Stimulated activated CD4-positive, alpha-beta T cell treated with anti-CD3 and anti-CD28 coated beads, Interleukin-2, amount 100 ng/mL, for 48 hours (primary cell): ENCODE results near the gene RRP8.

Source experiments
- DNase-seq, 2 donors: peaks; one replicate each; pipeline ENCODE4 v3.0.0-alpha.2; 2020

RRP8 gene

GRCh38 chr11:6632116-6633073, 29.0 kb upstream of the RRP8 start:
- DNase-seq: no peak

DNA sequence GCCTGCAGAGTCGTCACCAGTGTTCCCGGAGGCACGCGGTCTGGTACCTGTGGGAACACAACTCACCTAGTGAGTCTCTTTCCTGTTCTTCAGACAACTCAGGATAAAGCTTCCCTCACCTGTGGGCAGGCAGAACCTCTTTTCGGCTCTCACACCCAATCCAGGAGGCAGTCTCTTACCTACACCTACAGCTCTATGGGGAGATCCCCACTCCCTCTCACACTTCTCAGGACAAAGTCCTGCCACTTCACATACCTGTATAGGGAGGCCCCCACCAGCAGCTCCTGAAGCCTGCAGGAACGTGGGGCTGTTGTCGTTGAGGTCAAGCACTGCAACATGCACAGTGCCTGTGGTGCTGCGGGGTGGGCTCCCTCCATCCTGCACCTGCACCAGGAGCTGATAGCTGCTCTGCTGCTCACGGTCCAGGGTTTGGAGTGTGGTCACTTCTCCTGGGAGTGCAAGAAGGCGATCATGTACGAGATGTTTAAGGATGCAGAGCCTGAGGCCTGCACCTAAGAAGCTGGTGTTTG, 28.0 kb upstream of the RRP8 start:
- no peak for DNase-seq

DNA sequence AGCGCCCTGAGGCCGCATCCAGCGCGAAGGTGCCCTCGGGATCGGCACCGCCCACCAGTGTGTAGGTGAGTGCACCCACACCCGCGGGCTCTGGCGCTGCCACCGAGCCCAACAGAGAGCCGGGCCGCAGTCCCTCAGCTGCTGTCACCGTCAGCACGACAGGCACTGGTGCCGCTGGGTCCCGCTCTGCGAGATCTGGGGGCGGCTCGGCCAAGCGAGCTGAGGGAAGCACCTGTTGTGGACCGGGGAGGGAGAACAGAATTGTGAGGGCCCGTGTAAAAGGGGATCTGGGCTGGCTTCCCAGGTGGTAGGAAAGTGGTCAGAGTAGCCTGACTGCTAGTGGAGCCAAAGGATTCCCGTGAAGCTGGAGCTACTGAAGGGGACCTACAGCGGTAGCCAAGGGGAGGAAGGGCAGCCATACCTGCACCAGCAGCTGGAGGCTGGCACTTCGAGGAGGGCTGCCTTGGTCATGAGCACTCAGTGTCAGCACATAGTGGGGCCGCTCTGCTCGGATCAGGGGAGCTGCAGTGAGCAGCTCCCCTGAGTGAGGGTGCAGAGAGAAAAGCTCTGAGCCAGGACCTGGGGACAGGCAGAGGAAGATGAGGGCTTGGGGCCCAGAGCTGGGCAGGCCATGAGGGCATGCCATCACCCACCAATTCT, 27.3 kb upstream of the RRP8 start:
- DNase-seq: no peak

- no peak for DNase-seq
Observed at GRCh38 chr11:6629892-6630631, 26.6 kb upstream of the RRP8 start.

- DNase-seq: no peak
Observed at GRCh38 chr11:6629573-6629891, 26.1 kb upstream of the RRP8 start.

GRCh38 chr11:6628526-6628925, 25.1 kb upstream of the RRP8 start:
- no peak for DNase-seq

- no peak for DNase-seq
Observed at GRCh38 chr11:6627762-6628241, 24.4 kb upstream of the RRP8 start.

GRCh38 chr11:6626971-6627761, 23.8 kb upstream of the RRP8 start:
- no peak for DNase-seq

GRCh38 chr11:6625832-6626420, 22.5 kb upstream of the RRP8 start:
- no peak for DNase-seq

DNA sequence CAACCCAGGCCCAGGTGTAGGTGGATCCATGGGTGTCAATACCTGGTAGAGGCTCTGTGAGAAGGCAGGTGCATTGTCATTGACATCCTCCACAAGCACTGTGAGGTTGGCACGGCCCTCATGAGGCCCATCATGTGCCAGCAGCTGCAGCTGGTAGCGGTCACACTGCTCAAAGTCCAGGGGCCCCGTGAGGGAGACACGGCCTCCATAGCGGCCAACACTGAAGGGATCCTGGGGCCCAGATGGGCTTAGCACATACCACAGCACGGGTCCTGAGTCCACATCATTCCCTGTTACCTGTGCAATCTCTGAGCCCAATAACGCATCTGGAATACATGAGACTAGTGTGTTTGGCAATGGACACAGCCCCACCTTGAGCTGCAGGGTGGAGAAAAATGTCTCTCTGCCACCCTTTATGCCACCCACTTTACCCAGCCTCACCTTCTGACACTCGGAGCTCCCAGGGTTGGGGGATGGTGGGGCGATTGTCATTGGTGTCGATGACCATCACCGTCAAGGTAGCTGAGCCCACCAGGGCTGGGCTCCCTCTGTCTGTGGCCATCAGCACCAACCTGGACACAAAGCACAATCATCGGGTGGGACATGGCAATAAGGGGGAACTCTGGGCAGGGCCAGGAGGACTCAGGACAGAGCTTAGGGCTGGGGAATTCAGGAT, 21.9 kb upstream of the RRP8 start:
- no peak for DNase-seq

DNA sequence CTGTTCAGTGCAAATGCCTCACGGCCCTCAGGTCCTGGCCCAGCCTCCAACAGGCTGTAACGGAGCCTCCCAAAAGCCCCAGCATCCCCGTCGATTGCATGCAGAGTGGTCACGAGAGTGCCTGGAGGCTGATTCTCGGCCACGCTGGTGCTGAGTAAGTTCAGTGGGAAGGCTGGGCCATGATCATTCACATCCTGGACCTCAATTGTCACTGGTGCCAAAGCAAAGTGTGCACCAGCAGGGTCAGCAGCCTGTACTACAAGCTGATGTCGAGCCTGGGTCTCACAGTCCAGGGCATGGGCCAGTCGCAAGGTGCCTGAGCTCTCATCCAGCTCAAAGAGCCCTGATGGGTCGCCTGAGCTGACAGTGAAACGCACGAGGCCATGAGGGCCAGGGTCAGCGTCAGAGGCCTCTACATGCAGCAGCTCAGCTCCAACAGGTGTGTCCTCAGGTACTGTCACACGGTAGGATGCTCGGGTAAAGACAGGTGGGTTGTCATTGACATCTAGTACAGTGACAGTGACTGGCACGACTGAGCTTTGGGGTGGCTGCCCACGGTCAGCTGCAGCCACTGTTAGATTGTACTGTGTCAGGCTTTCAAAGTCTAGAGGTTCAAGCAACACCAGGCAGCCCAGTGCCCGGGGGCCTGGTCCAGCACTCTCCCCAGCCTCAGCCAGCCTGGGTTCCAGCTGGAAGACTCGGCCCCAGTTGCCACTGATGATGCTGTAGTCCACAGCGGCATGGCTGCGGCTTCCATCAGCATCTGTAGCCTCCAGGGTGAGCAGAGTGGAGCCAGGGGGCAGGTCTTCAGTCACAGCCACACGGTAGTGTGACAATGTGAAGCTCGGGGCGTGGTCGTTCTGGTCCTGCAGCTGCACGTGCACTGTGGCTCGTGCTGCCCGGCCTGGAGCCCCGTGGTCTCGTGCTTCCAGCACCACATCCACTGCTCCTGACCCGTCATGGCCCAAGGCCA, 20.3 kb upstream of the RRP8 start:
- no peak for DNase-seq

DNA sequence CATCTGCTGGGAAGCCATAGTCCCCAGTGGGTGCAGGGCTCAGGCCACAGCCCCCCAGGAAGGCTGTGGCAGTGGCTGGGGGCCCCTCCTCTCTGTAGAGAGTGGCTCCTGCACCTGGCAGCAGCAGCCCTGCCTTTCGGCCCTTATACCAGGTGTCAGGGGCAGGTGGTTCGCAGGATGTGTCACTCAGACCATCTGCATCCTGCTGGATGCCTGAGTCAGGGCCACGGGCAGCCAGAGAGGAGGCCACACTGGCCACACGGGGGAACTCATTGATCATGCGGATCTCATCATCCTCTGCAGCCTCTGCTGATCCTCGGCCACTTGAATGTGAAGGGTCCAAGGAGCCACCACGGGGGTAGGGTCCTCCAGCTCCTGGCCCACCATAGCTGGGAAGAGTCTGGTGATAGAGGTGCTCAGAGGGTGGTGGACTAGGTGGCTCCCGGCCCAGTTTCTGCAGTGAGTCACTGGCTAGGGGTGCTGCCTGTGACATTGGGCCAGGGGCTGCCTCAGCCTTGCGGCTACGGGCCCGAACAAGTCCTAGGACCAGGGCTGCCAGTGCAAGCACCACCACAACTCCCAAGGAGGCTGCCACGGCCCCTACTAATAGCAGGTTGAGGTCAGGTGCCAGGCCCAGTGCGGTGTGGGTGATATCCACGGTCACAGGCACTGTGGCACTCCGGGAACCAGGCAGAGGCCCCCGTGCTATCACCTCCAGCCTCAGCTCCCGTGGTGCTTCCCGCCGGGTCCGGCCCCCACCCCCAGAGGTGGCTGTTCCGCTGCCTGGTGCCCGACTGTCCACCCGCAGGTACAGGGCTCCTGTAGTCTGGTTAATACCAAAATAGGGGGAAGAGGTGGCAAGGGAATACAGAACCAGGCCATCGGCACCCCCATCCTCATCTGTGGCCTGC, 19.1 kb upstream of the RRP8 start:
- no peak for DNase-seq

- no peak for DNase-seq
Observed at GRCh38 chr11:6621711-6622211, 18.3 kb upstream of the RRP8 start.

DNA sequence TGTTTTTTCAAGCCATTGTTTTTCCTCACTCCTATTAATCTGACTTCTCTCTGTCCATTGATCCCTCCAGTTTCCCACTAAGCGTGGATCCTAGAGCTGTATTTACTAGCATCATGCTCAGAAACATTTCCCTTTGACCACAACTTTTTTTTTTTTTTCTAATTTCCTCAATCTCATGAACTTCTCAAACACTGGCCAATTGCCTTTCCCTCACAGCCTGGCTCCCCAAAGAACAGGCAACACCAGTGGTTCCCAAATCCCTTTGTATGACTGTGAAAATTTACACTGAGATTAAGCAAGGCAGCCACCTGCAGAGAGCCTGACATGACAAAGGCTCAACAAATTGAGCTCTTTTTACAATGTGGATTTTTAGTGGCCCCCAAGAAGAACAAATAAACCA, 17.2 kb upstream of the RRP8 start:
- no peak for DNase-seq

DNA sequence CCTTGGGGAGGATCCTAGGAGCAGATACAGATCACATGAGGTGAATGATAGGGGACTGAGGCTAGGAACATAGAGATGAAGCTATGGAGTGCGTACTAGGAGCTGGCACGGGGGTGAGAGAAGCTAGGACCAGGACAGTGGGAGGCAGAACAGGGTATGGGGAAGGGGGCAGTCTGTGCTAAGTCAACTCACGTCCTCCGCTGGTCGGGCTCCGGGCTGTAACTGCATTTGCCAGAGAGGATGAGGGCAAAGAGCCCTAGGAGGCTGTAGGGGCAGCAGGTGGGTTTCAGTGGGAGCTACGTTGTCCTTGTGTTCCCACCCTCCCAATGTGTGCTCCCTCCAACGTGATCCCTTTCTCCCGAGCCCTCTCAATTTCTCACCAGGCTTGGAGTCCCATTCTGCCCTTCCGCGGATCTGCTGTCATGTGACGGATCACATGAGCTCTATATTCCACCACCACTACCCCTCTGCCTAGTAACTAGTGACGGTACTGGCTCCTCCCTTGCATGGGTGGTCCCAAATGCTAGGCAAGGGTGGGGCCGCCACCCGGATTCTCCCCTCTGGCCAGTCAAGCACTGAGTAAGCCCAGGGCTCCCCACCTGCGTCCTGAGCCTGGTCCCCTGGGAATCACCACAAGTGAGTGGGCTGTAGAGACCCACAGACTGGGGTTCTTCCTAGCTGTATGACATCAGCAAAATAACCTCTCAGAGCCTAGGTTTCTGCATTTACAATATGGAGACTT, 15.8 kb upstream of the RRP8 start, which contains the start of gene TPP1:
TSS of gene TPP1 (minus strand) at position 419 of the 742 bp plus-strand sequence. CDS start at position 397, 22 bp downstream.
- peak; percentile 76 to 84 for DNase-seq

- DNase-seq: peak; percentile 33 to 35
Observed at GRCh38 chr11:6618117-6619003, 14.9 kb upstream of the RRP8 start.

GRCh38 chr11:6617315-6617781, 13.9 kb upstream of the RRP8 start:
- DNase-seq: no peak
